Mucosa of stomach (tissue), 1 donor: ENCODE measurements around the gene ZFPM1.

ENCODE experiments used
- H3K27me3 ChIP-seq: one replicate; pipeline ENCODE4 v1.7.0; 2013; ENCODE audit warnings: mild to moderate bottlenecking, low read length; ENCODE audit not compliant: control insufficient read depth, insufficient read depth
- H3K36me3 ChIP-seq: one replicate; pipeline ENCODE4 v1.7.0; 2013; ENCODE audit warnings: low read length; ENCODE audit not compliant: control insufficient read depth, insufficient read depth
- H3K4me1 ChIP-seq: one replicate; pipeline ENCODE4 v1.7.0; 2013; ENCODE audit warnings: mild to moderate bottlenecking, low read length; ENCODE audit not compliant: control insufficient read depth, insufficient read depth
- H3K4me3 ChIP-seq: one replicate; pipeline ENCODE4 v1.7.0; 2013; ENCODE audit warnings: low read length
- H3K9ac ChIP-seq: one replicate; pipeline ENCODE4 v1.7.0; 2013; ENCODE audit warnings: mild to moderate bottlenecking, low read length, moderate library complexity
- H3K9me3 ChIP-seq: one replicate; pipeline ENCODE4 v1.7.0; 2013; ENCODE audit warnings: mild to moderate bottlenecking, low read length, moderate library complexity; ENCODE audit not compliant: control insufficient read depth
- donor health status: Pancreatic carcinoma.

Gene ZFPM1

GRCh38 chr16:88430524-88431446 is 22.3 kb upstream of the ZFPM1 start:
- Histone ChIP-seq H3K4me1 (peaks cover 7% of the 10 kb centered on the region), H3K36me3 (no peaks in the 10 kb centered on the region), H3K9me3 (no peaks in the 10 kb centered on the region), H3K9ac (peak overlapping the region; percentile 59), H3K27me3 (peaks cover 37% of the 10 kb centered on the region), H3K4me3 (no peak overlapping the region)

GRCh38 chr16:88431651-88432050 is 21.4 kb upstream of the ZFPM1 start:
- Histone ChIP-seq H3K9ac (no peak overlapping the region), H3K36me3 (no peaks in the 10 kb centered on the region), H3K4me3 (no peak overlapping the region), H3K9me3 (no peaks in the 10 kb centered on the region), H3K4me1 (peaks cover 7% of the 10 kb centered on the region), H3K27me3 (peaks cover 37% of the 10 kb centered on the region)

GRCh38 chr16:88432174-88432573 is 20.9 kb upstream of the ZFPM1 start:
- H3K4me1 ChIP-seq = peaks cover 7% of the 10 kb centered on the region
- H3K9ac ChIP-seq = no peak overlapping the region
- H3K27me3 ChIP-seq = peaks cover 37% of the 10 kb centered on the region
- H3K36me3 ChIP-seq = no peaks in the 10 kb centered on the region
- H3K4me3 ChIP-seq = no peak overlapping the region
- no peaks in the 10 kb centered on the region for H3K9me3 ChIP-seq

- H3K36me3 ChIP-seq = no peaks in the 10 kb centered on the region
- H3K4me3 ChIP-seq = no peak overlapping the region
- peaks cover 7% of the 10 kb centered on the region for H3K4me1 ChIP-seq
- H3K9me3 ChIP-seq = no peaks in the 10 kb centered on the region
- peaks cover 37% of the 10 kb centered on the region for H3K27me3 ChIP-seq
- no peak overlapping the region for H3K9ac ChIP-seq
Measured at GRCh38 chr16:88432753-88433152, 20.3 kb upstream of the ZFPM1 start.

GRCh38 chr16:88433632-88434352 is 19.3 kb upstream of the ZFPM1 start:
- H3K4me1 ChIP-seq = peaks cover 7% of the 10 kb centered on the region
- no peaks in the 10 kb centered on the region for H3K9me3 ChIP-seq
- no peaks in the 10 kb centered on the region for H3K36me3 ChIP-seq
- no peak overlapping the region for H3K9ac ChIP-seq
- H3K27me3 ChIP-seq = peaks cover 37% of the 10 kb centered on the region
- no peak overlapping the region for H3K4me3 ChIP-seq

- H3K27me3 ChIP-seq = peaks cover 36% of the 10 kb centered on the region
- no peak overlapping the region for H3K9ac ChIP-seq
- peaks cover 7% of the 10 kb centered on the region for H3K4me1 ChIP-seq
- no peak overlapping the region for H3K4me3 ChIP-seq
- no peaks in the 10 kb centered on the region for H3K36me3 ChIP-seq
- no peaks in the 10 kb centered on the region for H3K9me3 ChIP-seq
Measured at GRCh38 chr16:88434353-88434690, 18.8 kb upstream of the ZFPM1 start.

GRCh38 chr16:88434746-88435145 is 18.3 kb upstream of the ZFPM1 start:
- Histone ChIP-seq H3K36me3 (no peaks in the 10 kb centered on the region), H3K9ac (no peak overlapping the region), H3K4me3 (no peak overlapping the region), H3K27me3 (peaks cover 34% of the 10 kb centered on the region), H3K9me3 (no peaks in the 10 kb centered on the region), H3K4me1 (peaks cover 7% of the 10 kb centered on the region)

GRCh38 chr16:88435437-88436355 is 17.4 kb upstream of the ZFPM1 start:
- Histone ChIP-seq H3K36me3 (no peaks in the 10 kb centered on the region), H3K4me1 (peaks cover 5% of the 10 kb centered on the region), H3K27me3 (peaks cover 26% of the 10 kb centered on the region), H3K9ac (no peak overlapping the region), H3K4me3 (no peak overlapping the region), H3K9me3 (no peaks in the 10 kb centered on the region)

GRCh38 chr16:88436796-88437195 is 16.3 kb upstream of the ZFPM1 start:
- Histone ChIP-seq H3K36me3 (no peaks in the 10 kb centered on the region), H3K9ac (no peak overlapping the region), H3K9me3 (no peaks in the 10 kb centered on the region), H3K4me3 (no peak overlapping the region), H3K27me3 (peaks cover 15% of the 10 kb centered on the region), H3K4me1 (no peaks in the 10 kb centered on the region)

- Histone ChIP-seq H3K9me3 (no peaks in the 10 kb centered on the region), H3K36me3 (no peaks in the 10 kb centered on the region), H3K27me3 (peaks cover 8% of the 10 kb centered on the region), H3K4me1 (no peaks in the 10 kb centered on the region), H3K9ac (no peak overlapping the region), H3K4me3 (no peak overlapping the region)
Measured at GRCh38 chr16:88437367-88437964, 15.6 kb upstream of the ZFPM1 start.

GRCh38 chr16:88438084-88438870 is 14.8 kb upstream of the ZFPM1 start:
- Histone ChIP-seq H3K9ac (no peak overlapping the region), H3K9me3 (no peaks in the 10 kb centered on the region), H3K4me1 (peaks cover 8% of the 10 kb centered on the region), H3K4me3 (no peak overlapping the region), H3K36me3 (no peaks in the 10 kb centered on the region), H3K27me3 (peaks cover 6% of the 10 kb centered on the region)
